Measurements from ENCODE around the gene COL28A1.

DNA sequence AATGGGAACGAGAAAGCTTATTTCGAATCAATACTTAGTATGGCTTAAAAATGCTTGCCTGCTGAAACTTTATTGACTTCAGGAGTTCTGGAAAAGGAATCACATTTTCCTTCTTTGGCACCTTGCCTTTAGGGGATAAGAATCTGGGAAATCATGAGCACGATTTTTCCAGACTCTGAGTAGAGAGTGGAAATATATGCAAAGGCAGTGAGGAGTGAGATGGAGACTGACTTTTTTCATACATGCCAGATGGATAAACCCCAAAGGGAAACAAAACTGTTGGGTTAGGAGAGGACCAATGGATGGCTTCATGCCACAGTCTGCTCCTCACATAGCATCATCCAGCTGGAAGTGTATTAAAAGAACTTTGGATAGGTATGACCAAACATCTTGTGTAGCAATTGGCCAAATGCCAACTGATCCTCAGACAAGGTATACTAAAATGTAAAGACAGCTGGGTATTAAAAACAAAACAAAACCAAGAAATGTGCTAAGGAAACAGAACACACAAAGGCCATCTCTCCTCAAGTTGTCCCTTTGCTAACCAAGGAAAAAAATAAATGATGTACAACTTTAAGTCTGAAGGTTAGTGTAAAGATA lies 1.7 kb downstream of the COL28A1 start:
- TF ChIP-seq POLR2A (IDR thresholded peaks at IDR 0.05) = no peak
- TF ChIP-seq, protein P1, sequence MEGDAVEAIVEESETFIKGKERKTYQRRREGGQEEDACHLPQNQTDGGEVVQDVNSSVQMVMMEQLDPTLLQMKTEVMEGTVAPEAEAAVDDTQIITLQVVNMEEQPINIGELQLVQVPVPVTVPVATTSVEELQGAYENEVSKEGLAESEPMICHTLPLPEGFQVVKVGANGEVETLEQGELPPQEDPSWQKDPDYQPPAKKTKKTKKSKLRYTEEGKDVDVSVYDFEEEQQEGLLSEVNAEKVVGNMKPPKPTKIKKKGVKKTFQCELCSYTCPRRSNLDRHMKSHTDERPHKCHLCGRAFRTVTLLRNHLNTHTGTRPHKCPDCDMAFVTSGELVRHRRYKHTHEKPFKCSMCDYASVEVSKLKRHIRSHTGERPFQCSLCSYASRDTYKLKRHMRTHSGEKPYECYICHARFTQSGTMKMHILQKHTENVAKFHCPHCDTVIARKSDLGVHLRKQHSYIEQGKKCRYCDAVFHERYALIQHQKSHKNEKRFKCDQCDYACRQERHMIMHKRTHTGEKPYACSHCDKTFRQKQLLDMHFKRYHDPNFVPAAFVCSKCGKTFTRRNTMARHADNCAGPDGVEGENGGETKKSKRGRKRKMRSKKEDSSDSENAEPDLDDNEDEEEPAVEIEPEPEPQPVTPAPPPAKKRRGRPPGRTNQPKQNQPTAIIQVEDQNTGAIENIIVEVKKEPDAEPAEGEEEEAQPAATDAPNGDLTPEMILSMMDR (IDR thresholded peaks at IDR 0.05) = no peak

Data from adrenal gland (tissue), 5 donors.